ENCODE results near the gene NRN1.
A peak's percentile ranks its signal among the peaks of the same experiment; 100 is the strongest.

NRN1 gene

DNA sequence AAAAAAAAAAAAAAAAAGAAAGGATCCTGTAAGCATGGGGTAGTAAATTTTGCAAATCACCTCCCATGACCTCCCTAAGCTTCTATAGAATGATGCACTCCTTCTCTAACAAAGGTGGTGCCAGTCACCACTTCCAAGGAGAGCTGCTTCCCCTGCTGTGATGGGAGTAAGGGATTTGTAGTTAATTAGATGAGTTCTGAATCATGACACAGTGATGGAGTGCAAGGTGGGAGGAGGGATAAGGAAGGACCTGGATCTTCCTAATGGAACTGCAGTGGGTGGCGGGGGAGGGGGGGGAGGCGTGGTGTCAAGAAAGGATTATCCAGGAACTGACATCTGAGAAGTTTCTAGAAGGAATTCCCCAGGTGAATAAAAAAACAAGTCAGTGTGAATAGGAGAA lies 47.8 kb downstream of the NRN1 start:
- FAIRE-seq (no peak), DNase-seq (ENCODE audit: insufficient read length, low spot score) (no peak)
- TF ChIP-seq, protein P1, sequence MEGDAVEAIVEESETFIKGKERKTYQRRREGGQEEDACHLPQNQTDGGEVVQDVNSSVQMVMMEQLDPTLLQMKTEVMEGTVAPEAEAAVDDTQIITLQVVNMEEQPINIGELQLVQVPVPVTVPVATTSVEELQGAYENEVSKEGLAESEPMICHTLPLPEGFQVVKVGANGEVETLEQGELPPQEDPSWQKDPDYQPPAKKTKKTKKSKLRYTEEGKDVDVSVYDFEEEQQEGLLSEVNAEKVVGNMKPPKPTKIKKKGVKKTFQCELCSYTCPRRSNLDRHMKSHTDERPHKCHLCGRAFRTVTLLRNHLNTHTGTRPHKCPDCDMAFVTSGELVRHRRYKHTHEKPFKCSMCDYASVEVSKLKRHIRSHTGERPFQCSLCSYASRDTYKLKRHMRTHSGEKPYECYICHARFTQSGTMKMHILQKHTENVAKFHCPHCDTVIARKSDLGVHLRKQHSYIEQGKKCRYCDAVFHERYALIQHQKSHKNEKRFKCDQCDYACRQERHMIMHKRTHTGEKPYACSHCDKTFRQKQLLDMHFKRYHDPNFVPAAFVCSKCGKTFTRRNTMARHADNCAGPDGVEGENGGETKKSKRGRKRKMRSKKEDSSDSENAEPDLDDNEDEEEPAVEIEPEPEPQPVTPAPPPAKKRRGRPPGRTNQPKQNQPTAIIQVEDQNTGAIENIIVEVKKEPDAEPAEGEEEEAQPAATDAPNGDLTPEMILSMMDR (IDR thresholded peaks at IDR 0.05; ENCODE audit: insufficient read depth, missing control alignments) = no peak

DNA sequence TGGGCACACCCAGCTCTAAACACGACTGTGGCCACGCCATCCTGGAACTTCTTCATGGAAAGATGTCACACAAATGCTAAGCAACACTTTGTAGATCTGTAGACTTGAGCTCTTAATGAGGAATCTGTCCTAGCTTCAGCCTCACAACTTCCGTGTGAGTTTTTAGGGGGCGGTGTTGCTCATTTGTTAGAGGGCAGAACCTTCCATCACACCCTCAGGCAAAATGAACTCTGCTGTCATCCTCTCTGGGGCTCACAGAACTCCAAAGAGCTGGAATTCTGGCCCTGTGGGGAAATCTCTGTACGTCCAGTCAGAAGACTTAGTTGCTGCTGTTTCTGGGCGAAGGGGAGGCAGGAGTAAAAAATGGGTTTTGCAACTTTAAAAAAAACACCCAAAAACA lies 49.8 kb downstream of the NRN1 start:
- TF ChIP-seq, protein P1 (IDR thresholded peaks at IDR 0.05; ENCODE audit: insufficient read depth, missing control alignments) = no peak
- FAIRE-seq (no peak), DNase-seq (ENCODE audit: insufficient read length, low spot score) (no peak)

DNA sequence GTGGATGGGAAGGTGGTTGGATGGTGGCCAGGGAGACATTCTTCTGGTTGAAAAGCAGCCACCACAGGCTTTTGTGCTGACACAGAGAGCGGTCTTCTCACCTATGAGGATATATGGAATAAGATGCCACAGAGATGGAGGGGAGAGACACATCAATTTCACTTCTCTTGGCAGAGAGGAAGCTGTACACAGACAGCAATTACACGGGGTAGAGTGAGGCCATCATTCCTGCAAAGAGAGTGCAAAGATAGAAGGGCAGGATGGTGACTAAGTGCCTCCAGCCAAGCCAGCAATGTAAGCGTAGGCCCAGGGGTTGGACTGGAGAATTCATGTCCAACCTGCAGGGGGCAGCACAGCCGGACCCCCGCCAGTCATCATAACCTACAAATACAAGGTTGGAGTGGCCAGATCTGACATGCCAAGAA lies 56.4 kb downstream of the NRN1 start:
- DNase-seq (ENCODE audit: insufficient read length, low spot score) (no peak), FAIRE-seq (no peak)
- TF ChIP-seq, protein P1 (IDR thresholded peaks at IDR 0.05; ENCODE audit: insufficient read depth, missing control alignments) = peak; percentile 49
